Fibroblast of peridontal ligament (primary cell): ENCODE measurements around the gene RASGRF2.
"Not testable (repeated sequence)": the region's sequence is repeated elsewhere in the genome, so short reads cannot be mapped to it uniquely, and the experiment has no call there.

ENCODE experiments used
- DNase-seq: peaks from one replicate; pipeline ENCODE4 v3.0.0-alpha.2; 2010; ENCODE audit errors: extremely low read depth

The RASGRF2 gene

DNA sequence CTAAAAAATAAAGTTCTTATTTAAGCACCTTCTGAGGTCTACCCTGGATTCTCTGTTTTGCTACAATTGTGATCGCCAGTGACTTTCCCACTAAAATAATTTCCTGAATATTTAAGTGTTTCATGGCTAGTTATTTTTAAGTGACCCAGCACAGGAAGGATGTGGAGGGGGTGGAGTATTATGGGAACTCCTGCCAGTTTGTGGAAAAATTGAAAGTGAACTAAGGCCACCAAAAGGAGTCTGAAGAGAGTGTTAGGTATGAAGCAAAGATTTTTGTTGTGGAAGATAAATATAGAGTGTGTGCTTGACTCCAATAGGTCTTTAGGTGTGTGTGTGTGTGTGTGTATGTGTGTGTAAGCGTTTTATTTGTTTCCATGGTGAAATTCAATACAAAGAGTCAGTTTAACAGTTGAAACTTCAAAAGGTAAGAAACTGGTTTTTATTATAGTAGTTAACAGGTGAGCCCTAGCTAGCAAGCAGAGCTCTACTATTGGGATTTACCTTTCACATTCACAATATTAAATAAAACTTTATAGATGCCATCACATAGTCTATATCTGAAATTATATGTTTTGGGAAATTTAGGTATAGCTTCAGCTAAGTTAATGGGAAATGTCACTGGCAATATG, 25.6 kb downstream of the RASGRF2 start:
- DNase-seq, result no peak

DNA sequence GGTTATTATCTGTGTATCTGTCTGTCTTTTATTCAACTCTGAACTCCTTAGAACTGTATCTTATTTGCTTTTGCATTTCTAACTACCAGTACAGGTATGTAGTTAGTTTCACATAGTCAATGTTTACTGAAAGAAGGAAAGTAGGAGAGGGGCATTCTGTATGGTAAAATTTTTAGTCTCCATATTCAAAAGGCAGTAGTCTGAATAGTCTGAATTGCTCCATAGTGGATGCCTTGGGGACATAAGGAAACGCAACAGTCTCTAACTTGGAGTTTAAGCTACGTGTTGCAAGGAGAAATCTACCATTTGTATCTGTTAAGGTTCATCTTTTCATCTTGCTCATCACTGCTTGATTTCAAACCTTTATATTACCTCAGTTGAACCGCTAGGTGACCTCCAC, 26.2 kb downstream of the RASGRF2 start:
- DNase-seq, result no peak

DNA sequence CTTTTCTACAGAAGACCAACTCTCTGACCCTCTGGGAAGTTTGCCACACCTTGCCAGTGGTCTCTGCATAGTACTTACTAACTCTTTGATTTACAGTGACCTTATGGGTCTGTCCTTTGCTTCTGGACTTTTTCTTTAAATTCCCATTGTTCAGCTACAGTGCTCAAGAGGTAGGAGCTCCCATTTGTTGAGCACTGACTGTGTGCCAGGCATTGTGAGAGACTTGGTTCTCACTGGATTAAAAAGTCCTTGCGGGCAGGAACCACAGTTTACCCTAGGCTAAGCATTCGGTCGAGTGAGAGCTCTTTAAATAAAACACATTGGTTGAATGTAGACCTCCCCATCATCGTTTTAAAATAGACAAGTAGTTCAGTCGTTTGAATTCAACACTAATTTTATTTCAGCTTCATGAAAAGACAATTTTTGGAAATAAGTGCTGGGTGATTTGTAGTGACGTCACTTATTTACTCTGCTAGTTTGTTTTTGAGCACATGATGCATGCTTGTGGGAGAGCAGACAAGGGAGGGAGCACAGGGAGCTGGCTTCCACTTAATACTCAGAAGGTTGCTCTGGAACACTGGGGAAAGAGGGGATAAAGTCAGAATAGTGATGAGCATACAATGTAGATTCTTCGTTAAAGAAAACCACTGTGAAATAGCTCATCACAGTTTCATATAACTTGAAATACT, 27.1 kb downstream of the RASGRF2 start:
- DNase-seq, result peak; percentile 49

DNA sequence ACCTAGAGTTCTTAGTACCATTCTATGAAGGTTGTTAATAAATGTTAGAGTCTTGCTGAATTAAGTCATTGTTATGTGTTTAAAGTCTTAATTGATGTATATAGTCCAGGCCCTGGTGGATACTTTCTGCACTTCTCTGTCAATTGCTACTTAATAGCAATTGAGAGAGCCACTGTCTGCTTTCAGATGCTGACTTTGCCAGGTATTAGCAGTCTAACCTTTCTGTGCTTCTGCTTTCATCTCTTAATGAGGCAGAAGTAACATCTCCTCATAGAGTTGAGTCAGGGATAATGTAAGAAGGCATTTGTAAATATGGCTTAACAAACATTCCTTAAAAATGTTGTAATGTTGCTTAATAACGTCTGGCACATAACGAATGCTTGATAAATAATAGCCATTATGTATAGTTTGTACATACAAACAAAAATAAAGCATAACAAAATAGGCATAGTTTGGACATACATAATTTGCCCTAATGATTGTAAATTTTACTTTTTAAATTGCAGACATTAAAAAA, 28.3 kb downstream of the RASGRF2 start:
- DNase-seq, result no peak

DNA sequence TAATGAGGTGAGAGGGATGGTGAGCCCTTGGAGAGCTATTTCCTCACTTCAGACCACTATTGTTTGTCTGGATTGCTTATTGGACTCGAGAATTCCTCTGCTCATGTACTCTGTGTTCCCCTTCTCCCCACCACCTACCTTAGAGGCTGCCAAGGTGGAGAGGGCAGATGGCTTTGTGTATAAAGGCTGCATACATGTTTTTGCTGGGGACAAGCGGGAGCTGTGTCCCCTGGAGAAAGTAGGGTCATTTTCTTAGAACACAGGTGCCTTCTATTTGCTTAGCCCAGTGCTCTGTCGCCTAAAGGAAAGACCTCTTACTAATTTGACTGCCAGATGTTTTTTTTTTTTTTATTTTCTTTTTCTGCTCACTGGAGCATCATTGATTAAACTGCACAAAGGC, 29.7 kb downstream of the RASGRF2 start:
- DNase-seq, result no peak

DNA sequence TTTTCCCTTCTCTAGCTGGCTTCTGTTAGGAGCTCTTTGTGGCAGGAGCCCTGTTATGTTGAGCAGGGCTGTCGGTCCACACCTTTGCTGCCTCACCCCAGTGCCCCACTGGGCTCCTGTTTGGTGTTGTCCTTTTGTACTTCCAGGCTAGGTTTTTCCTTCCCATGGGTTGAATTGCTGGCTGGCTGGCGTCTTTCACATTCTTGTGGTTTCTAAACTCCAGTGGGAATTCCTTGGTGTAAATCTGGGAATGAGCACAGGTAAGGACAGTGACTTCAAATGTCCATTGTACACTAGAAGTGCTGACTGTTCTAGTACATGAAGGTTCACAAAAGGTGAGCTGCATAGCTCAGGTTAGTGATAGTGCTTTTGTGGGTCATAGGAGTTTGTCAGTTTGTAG, 30.4 kb downstream of the RASGRF2 start:
- DNase-seq, result no peak

DNA sequence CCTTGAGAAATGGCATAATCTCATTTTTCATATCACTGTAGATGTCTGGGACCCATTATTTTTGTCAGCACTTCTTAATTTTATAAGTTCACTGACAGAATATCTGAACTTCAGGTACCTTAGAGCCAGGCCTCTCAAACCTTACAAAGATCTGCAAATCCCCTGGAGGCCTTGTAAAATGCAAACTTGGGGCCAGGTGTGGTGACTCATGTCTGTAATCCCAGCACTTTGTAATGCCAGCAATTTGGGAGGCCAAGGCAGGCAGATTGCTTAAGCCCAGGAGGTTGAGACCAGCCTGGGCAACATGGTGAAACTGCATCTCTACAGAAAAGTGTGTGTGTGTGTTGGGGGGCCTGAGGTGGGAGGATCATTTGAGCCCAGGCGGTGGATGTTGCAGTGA, 30.8 kb downstream of the RASGRF2 start:
- no peak for DNase-seq

DNA sequence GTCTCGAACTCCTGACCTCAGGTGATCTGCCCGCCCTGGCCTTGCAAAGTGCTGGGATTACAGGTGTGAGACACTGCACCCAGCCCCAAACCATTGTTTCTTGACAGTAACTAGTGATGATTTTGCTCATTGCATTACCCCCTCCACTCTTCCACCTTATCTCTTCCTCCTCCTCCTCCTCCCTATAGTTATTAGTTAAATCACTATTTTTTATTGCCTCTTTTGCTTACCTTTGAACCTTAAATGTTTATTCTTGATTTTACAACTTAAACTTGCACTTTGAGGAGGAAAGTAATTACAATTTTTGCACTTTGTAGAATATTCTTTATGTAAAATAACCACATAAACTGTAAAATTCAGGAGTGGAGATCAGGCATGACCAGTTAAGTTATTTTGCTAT, 35.7 kb downstream of the RASGRF2 start:
- no peak for DNase-seq

DNA sequence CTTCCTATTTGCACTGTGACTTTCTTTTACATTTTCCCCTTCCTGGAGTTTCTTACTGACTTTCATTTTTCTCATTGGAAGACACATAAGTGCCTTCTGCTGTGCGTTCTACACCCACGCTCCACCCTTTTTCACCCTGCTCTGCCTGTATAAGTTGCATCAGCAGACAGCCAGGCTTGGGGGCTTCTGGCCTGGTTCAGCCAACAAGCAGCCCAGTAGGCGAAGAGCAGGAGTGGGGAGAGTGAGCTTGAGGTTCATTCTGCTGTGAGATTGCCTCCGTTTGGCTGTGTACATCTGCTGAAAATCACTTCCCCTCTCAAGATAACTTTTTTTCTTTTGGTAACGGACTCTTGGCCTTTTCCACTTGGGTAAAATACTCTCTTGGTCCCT, 38.4 kb downstream of the RASGRF2 start:
- no peak for DNase-seq

DNA sequence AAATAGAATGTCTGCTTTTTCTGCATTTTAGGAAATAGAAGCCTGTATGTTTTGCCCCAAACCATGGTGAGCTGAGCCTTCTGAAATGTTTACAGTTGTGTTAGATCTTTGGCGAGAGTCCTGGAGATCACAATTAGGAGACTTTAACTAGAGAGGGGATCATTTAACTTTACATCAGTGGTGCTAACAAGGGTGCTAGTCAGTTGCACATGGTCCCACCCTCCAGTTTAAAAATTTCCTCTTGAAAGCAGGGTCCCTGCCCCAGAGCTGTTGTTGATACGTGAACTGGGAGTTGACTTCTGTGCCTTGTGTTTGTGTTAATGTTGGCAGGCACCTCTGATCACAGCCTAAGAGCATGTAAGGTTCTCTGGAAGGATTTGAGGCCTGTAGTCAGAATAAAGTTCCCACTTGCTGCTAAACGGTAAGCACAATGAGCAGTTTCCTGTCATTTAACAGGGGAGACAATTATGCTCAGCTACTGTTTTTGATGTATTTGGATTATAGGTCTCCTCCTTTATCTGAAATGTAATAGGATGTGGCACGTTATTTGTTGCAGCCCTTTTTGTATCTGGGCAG, 43.7 kb downstream of the RASGRF2 start:
- DNase-seq, result peak; percentile 28

DNA sequence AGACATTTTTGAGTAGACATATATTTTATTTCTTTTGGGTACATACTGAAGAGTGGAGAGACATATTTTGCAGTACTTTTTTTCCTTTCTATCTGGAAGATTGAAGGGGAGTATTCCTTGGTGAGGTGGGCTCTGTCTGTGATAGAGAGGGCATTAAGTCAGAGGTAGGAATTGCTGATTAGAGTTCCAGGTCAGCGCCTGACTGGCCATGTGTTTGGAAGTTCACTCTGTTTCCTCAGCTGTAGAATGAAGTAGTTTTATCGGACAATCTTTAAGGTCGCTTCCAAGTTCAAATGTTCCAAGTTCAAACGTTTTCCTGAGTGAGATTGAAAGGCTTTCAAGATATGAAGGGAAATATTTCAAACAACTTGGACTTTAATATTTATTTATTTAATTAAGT, 45.5 kb downstream of the RASGRF2 start:
- DNase-seq, result no peak

DNA sequence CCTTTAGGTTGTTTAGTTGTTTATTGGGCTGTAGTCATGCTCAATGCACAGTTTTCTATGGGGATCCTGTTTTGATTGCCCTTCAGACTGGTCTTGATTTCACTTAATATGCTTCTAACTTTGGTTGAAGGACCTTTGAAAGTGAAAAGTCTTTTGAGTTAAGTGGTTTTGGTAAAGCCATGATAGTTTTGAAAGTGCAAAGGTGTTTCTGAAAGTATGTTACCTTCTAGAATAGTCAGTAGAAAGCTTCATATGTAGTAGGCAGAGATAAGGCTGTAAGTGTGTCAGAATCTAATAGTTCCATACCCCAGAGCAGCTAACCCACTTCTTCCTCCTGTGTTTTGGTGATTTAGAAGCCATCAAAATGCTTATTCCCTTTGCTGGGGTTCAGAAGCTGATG, 46.1 kb downstream of the RASGRF2 start:
- no peak for DNase-seq

DNA sequence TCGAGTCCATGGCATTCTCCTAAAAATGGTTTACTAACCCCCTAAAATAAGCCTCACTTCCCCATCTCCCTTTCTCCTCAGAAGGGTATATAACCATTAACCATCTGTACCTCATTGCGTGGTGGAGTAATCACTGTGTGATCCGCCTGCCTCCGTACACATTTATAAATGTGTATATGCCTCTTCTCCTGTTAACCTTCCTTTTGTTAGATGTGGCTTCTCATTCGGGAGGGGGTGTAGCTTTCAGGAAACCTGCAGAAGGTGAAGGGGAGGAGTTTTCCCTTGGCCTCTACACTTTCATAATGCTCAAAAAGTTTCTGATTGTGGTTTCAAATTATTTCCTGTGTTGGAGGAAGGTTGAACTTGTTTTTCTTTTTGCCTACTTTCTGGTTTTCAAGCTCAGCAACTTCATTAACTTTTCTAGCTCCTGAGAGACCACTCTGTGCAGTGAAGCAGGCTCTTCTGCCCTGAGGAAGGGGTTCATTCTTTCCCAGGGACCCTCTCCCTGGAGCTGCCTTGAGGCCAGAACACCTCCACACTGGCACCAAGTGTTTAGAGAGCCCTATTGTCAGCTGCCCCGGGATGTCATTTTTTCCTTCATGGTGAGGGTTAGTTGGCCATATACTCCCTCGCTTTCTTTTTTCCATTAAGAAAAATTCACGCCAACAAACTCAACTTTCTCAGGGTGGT, 46.9 kb downstream of the RASGRF2 start:
- no peak for DNase-seq

DNA sequence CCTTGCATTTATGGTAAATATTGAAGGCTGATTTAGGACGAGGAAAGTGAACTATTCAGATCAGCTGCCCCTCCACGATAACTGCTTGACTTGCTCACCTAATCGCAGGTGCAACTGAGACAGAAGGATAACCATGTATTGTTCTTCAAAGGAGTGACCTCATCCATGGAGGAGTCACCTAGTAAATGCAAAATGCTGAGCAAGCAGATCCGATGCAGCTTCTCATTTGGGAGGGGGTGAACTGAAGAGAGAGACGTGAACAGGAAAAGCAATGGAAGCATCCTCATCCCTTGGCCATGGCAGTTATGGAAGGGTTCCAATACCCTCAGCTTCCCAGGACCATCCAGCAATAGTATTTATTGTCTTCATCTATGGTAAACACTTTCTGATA, 47.5 kb downstream of the RASGRF2 start:
- no peak for DNase-seq

DNA sequence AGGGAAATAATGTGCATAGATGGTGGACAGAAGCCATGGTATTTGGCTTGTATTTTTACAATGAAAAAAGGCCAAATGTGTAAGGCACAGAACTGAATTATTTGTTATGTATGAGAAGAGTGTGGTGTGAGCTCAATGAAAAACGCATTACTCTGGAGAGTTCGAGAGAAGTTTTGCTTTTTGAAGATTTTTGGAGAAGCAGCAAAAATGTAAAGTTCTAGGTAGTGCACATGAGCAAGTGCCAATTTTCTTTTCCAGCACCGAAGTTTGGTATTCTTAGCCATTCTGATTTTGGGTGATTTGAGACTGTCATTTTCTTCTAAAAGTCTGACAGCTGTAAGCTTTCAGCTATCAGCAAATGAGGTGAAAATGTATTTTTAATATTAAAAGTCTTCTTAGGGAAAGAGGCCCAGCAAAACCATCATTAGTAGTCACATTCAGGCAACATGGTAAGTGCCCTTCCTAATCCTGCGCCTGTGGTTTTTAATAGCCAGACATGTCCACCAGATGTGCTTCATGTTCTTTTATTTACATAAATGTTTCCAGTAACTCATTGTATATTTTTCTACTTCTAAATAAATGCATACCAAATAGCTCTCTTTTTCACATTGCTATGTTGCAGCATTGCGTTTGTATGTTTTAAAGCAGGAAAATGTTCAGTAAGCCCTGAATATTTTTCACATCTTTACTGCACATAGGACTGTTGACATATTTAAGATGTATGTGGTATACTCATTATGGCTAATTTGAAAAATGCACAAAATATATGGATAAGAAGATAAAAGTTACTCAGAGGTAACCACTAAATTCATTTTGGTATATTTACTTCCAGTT, 50.4 kb downstream of the RASGRF2 start:
- DNase-seq, result peak; percentile 17

DNA sequence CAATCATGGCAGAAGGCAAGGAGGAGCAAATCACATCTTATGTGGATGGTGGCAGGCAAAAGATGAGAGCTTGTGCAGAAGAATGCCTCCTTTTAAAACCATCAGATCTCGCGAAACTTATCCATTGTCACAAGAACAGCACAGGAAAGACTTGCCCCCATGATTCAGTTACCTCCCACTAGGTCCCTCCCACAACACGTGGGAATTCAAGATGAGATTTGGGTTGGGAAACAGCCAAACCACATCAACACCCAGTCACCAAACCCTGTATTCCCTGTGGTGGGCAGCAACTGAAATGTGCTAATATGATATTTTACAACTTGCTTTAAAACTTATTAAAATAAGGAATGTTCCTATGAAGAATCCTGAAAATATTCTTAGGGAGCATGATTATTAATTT, 54.2 kb downstream of the RASGRF2 start:
- no peak for DNase-seq

DNA sequence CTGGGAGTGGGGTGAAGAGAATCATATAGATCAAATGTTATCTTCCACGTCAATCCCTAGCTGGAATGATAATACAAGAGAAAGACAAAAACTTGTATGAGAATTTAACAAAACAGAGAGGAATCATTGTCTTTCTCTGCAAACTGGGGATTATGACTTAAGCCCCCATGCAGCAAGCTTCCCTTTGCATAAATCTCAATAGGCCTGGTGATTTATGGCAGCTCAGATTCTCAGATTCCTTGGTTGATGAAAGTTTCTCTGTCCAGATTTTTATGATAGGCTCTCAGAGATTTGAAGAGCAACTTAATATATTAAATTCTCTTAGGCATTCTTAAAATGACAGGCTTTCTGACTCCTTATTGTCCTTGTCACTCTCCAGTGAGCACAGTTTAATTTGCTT, 56.0 kb downstream of the RASGRF2 start:
- no peak for DNase-seq

DNA sequence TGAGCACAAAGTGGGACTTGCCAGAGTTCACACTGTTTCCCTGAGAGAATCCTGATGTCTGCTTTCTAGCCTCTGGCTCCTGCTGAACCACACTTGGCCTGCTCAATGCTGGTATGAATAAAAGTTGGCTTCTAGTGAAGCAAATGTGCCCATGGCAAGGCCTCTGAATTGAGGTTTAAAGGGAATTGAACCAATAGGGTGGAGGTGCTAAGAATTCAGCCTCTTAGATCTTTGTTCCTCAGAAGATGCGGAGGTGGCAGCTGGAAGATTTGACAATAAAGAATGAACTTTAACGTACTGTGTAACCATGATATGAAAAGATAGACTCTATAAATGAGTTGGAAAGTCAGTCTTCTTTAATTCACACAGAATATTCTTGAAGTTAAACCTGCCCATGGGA, 57.2 kb downstream of the RASGRF2 start:
- no peak for DNase-seq

DNA sequence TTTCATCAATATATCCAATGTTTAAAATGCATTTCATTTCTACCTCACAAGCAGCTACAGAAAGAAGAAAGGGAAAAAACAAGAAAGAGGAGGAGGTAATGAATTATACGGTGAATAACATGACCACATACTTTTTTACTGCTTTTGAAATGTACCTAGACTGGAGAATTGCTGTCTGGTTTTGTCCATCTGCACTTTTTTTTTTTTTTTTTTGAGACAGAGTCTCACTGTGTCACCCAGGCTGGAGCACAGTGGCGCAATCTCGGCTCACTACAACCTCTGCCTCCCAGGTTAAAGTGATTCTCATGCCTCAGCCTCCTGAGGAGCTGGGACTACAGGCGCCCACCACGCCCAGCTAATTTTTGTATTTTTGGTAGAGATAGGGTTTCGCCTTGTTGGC, 58.4 kb downstream of the RASGRF2 start:
- DNase-seq, result not testable (repeated sequence)

DNA sequence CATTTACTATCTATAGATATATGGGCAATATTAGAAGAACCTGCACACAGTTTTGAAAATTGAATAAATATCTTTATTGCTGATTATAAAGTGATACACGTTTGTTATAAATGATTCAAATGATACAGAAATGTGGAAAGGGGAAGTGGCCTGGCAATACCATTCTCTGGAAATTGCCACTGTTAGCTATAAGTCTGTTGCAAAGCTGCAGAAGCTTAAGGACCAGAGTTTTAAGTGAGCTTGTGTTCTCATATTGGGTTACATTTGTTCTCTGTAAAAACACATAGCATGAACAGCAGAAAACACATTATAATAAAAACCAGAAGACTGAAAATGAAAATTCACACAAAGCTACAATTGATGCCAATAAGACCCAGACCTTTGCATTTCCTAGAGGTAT, 59.6 kb downstream of the RASGRF2 start:
- no peak for DNase-seq

DNA sequence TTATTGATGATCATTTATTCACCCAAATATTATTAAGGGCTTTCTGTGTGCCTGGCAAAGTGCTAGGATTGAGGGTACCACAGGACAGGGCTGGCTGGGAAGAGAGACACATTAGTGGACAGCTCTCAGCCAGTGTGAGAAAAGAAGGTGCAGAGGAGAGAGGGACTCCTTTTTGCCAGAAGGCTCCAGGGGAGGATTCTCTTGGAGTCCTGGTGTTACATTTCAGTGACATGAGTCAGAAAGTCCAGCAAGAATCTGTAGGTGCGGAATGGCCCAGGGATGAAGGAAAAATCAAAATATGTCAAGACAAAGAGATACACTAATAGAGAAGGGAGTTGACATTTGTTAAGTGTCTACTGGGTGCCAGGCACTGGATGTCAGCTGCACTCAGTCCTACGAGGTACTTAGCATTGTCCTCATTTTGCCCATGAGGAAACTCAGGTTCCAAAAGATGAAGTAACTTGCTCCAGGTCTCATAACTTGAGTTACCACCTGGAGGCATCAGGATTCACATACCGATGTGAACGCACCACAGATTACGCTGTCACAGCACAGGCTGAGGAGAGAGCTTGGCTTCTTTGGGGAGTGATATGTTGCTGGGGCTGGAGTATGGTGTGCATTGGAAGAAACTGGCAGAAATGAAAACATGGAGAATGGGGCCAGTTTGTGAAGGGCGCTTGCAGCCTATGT, 60.5 kb downstream of the RASGRF2 start:
- DNase-seq, result no peak
